HEK293 (cell line): ENCODE measurements around the gene EPAS1.

Experiments used
- CTCF ChIA-PET: fragments of 350-600 bp; formaldehyde crosslinking; extraction: SDS; loops from one replicate; lab custom pipeline; 2021; ENCODE audit warnings: antibody characterized with exemption; lab: Yijun Ruan, JAX
- POLR2A ChIA-PET: fragments of 300-600 bp; formaldehyde crosslinking; extraction: SDS; loops from one replicate; lab custom pipeline; 2020; ENCODE audit warnings: antibody characterized with exemption, inconsistent platforms; lab: Yijun Ruan, JAX
- H3K27ac ChIP-seq: fragments of 200-500 bp; sonication (Bioruptor generic); 2 replicates; pipeline ENCODE4 v1.5.1; 2014; ENCODE audit warnings: low read depth, low read length, control low read depth, inconsistent platforms; ENCODE audit errors: extremely low read depth
- H3K36me3 ChIP-seq, 2 experiments: fragments of 200-500 bp in 1 of 2; sonication (Bioruptor generic) in 1 of 2; 1 replicate in 1 of 2; 2 replicates in 1 of 2; pipeline ENCODE4 v1.5.1; 2014 to 2017; ENCODE audit warnings: inconsistent platforms in 2 of 2, low read length in 2 of 2; ENCODE audit not compliant: control insufficient read depth in 2 of 2, insufficient read depth in 1 of 2
- H3K4me1 ChIP-seq: fragments of 200-500 bp; sonication (Bioruptor generic); 2 replicates; pipeline ENCODE4 v1.5.1; 2014; ENCODE audit warnings: mild to moderate bottlenecking, low read length, inconsistent platforms; ENCODE audit not compliant: control insufficient read depth, insufficient read depth
- H3K4me3 ChIP-seq: 2 replicates; pipeline ENCODE4 v1.5.1; 2011; ENCODE audit warnings: low read depth, mild to moderate bottlenecking, control low read depth, low read length, moderate library complexity
- H3K9me3 ChIP-seq: fragments of 200-500 bp; sonication (Bioruptor generic); 2 replicates; pipeline ENCODE4 v1.5.1; 2014; ENCODE audit warnings: low read depth, low read length, inconsistent platforms; ENCODE audit not compliant: control insufficient read depth, insufficient read depth
- GLI2 ChIP-seq: fragments of 450-650 bp; formaldehyde crosslinking; IDR thresholded peaks from 2 replicates; pipeline ENCODE4; 2017; ENCODE audit warnings: missing biosample characterization, missing genetic modification characterization, low read depth, borderline replicate concordance
- HOXC10 ChIP-seq: sonication (generic); formaldehyde crosslinking; IDR thresholded peaks from 2 replicates; pipeline ENCODE4 v1.8.1; 2023; ENCODE audit warnings: mild to moderate bottlenecking, missing genetic modification reagents
- SP2 ChIP-seq: fragments of 450-650 bp; formaldehyde crosslinking; IDR thresholded peaks from 2 replicates; pipeline ENCODE4 v1.5.1; 2016; ENCODE audit warnings: missing biosample characterization, missing genetic modification characterization
- YY1 ChIP-seq: fragments of 450-650 bp; formaldehyde crosslinking; IDR thresholded peaks from 2 replicates; pipeline ENCODE4 v1.5.1; 2018; ENCODE audit warnings: missing biosample characterization, missing genetic modification characterization
- ZBTB49 ChIP-seq: fragments of 450-650 bp; formaldehyde crosslinking; IDR thresholded peaks from 2 replicates; pipeline ENCODE4 v1.5.1; 2016; ENCODE audit warnings: missing biosample characterization, missing genetic modification characterization, low read depth
- ZBTB6 ChIP-seq: fragments of 450-650 bp; formaldehyde crosslinking; IDR thresholded peaks from 2 replicates; pipeline ENCODE4 v1.5.1; 2017; ENCODE audit warnings: missing biosample characterization, missing genetic modification characterization
- ZNF121 ChIP-seq: fragments of 450-650 bp; formaldehyde crosslinking; IDR thresholded peaks from 2 replicates; pipeline ENCODE4 v1.5.1; 2016; ENCODE audit warnings: missing biosample characterization, missing genetic modification characterization
- ZNF146 ChIP-seq: fragments of 450-650 bp; formaldehyde crosslinking; IDR thresholded peaks from 2 replicates; pipeline ENCODE4 v1.5.1; 2016; ENCODE audit warnings: missing biosample characterization, missing genetic modification characterization
- ZNF169 ChIP-seq: fragments of 450-650 bp; formaldehyde crosslinking; IDR thresholded peaks from 2 replicates; pipeline ENCODE4 v1.5.1; 2016; ENCODE audit warnings: missing biosample characterization, missing genetic modification characterization
- ZNF23 ChIP-seq: fragments of 450-650 bp; formaldehyde crosslinking; IDR thresholded peaks from 2 replicates; pipeline ENCODE4 v1.5.1; 2016; ENCODE audit warnings: missing biosample characterization, missing genetic modification characterization, borderline replicate concordance
- ZNF274 ChIP-seq, 2 experiments: fragments of 200-500 bp in 1 of 2; fragments of 450-650 bp in 1 of 2; sonication (Bioruptor generic) in 1 of 2; formaldehyde crosslinking in 1 of 2; IDR thresholded peaks; 2 replicates each; pipeline versions ENCODE4 v1.5.1 to v1.6.1; 2014 to 2016; ENCODE audit warnings: borderline replicate concordance in 1 of 2, inconsistent platforms in 1 of 2, low read length in 1 of 2, missing biosample characterization in 1 of 2, missing genetic modification characterization in 1 of 2
- ZNF426 ChIP-seq: fragments of 450-650 bp; formaldehyde crosslinking; IDR thresholded peaks from 2 replicates; pipeline ENCODE4 v1.5.1; 2017; ENCODE audit warnings: missing biosample characterization, missing genetic modification characterization, mild to moderate bottlenecking, inconsistent platforms, moderate library complexity
- ZNF558 ChIP-seq: fragments of 450-650 bp; formaldehyde crosslinking; IDR thresholded peaks from 2 replicates; pipeline ENCODE4 v1.5.1; 2016; ENCODE audit warnings: missing biosample characterization, missing genetic modification characterization
- ZNF580 ChIP-seq: fragments of 450-650 bp; formaldehyde crosslinking; IDR thresholded peaks from 2 replicates; pipeline ENCODE4 v1.5.1; 2016; ENCODE audit warnings: missing biosample characterization, missing genetic modification characterization
- ZNF596 ChIP-seq: fragments of 450-650 bp; IDR thresholded peaks from 2 replicates; pipeline ENCODE4 v1.5.0; 2018; ENCODE audit warnings: missing biosample characterization, mild to moderate bottlenecking, missing genetic modification characterization, moderate library complexity
- ZNF645 ChIP-seq: fragments of 450-650 bp; formaldehyde crosslinking; IDR thresholded peaks from 2 replicates; pipeline ENCODE4; 2016; ENCODE audit warnings: missing biosample characterization, missing genetic modification characterization
- ZNF76 ChIP-seq: fragments of 450-650 bp; formaldehyde crosslinking; IDR thresholded peaks from 2 replicates; pipeline ENCODE4; 2016; ENCODE audit warnings: low read depth, missing biosample characterization, missing genetic modification characterization, borderline replicate concordance
- ZNF843 ChIP-seq: fragments of 450-650 bp; formaldehyde crosslinking; IDR thresholded peaks from 2 replicates; pipeline ENCODE4 v1.5.1; 2016; ENCODE audit warnings: missing biosample characterization, missing genetic modification characterization
- ZSCAN18 ChIP-seq: fragments of 450-650 bp; formaldehyde crosslinking; IDR thresholded peaks from 2 replicates; pipeline ENCODE4 v1.5.1; 2016; ENCODE audit warnings: missing biosample characterization, missing genetic modification characterization

Gene EPAS1

GRCh38 chr2:46384457-46384815, 87.2 kb downstream of the EPAS1 start:
- Histone ChIP-seq H3K27ac (no peak overlapping the region), H3K36me3 (peaks cover 3 to 59% of the 10 kb centered on the region in 2 experiments), H3K4me3 (no peak overlapping the region), H3K4me1 (peaks cover under 1% of the 10 kb centered on the region; the same call in 1 of the 2 replicates), H3K9me3 (no peaks in the 10 kb centered on the region)
- ChIA-PET CTCF (interaction anchor here (0.7 kb wide), 1 partner anchor 679 kb away, joined by 3 read pairs; no protein-coding TSS in a partner anchor), POLR2A (no interaction called here)
- no peak for TF ChIP-seq ZSCAN18 (tag by site-specific recombination)
- TF ChIP-seq ZNF580 (tag by site-specific recombination), result no peak
- TF ChIP-seq ZBTB49, result no peak
- no peak for TF ChIP-seq SP2 (tag by site-specific recombination)
- TF ChIP-seq GLI2 (tag by site-specific recombination), result no peak
- TF ChIP-seq HOXC10, result no peak
- TF ChIP-seq ZNF426 (tag by site-specific recombination), result no peak
- no peak for TF ChIP-seq ZNF596 (tag by site-specific recombination)
- no peak for TF ChIP-seq ZNF843 (tag by site-specific recombination)
- no peak for TF ChIP-seq ZNF146 (tag by site-specific recombination)
- TF ChIP-seq YY1 (tag by site-specific recombination), result no peak
- TF ChIP-seq ZNF121, result no peak
- TF ChIP-seq ZNF645 (tag by site-specific recombination), result no peak
- no peak for TF ChIP-seq ZNF169 (tag by site-specific recombination)
- TF ChIP-seq ZNF76 (tag by site-specific recombination), result no peak
- no peak for TF ChIP-seq ZNF558 (tag by site-specific recombination)
- no peak for TF ChIP-seq ZBTB6
- no peak for TF ChIP-seq ZNF23

- H3K27ac ChIP-seq, result no peak overlapping the region
- TF ChIP-seq ZNF146 (tag by site-specific recombination) (no peak), ZNF274 (IDR thresholded peaks at IDR 0.05; ENCODE audit: low read length) (no peak), ZNF274 (tag by site-specific recombination; IDR thresholded peaks at IDR 0.05; ENCODE audit: borderline replicate concordance) (no peak)
Measured at GRCh38 chr2:46385786-46386577, 88.8 kb downstream of the EPAS1 start.

More at GRCh38 chr2:46385786-46386577, 88.8 kb downstream of the EPAS1 start:
- Histone ChIP-seq H3K4me1 (no peaks in the 10 kb centered on the region), H3K4me3 (no peak overlapping the region), H3K36me3 (peaks cover 3 to 43% of the 10 kb centered on the region in 2 experiments; a peak in 2 of 3 replicates), H3K9me3 (no peaks in the 10 kb centered on the region)
- CTCF ChIA-PET, result interaction anchor here (0.6 kb wide), 1 partner anchor 74 kb away, joined by 4 read pairs; no protein-coding TSS in a partner anchor
- POLR2A ChIA-PET, result no interaction called here
